Trophoblast cell (in vitro differentiated cells and primary cell): Measurements from ENCODE around the gene CRLF1.

Source experiments
- DNase-seq, 2 donors: peaks; one replicate each; pipeline ENCODE4 v3.0.0-alpha.2; 2016
- H2AFZ ChIP-seq: 2 replicates; pipeline ENCODE4 v1.6.1; 2013; ENCODE audit warnings: low read length, moderate library complexity, mild to moderate bottlenecking; ENCODE audit not compliant: insufficient read depth, poor library complexity
- H2AK5ac ChIP-seq: 2 replicates; pipeline ENCODE4 v1.6.1; 2013; ENCODE audit warnings: mild to moderate bottlenecking, low read length
- H2BK120ac ChIP-seq: 2 replicates; pipeline ENCODE4 v1.6.1; 2013; ENCODE audit warnings: low read length, mild to moderate bottlenecking, moderate library complexity; ENCODE audit not compliant: insufficient read depth, poor library complexity
- H2BK12ac ChIP-seq: 2 replicates; pipeline ENCODE4 v1.6.1; 2013; ENCODE audit warnings: mild to moderate bottlenecking, low read length, moderate library complexity
- H2BK5ac ChIP-seq: 2 replicates; pipeline ENCODE4 v1.6.1; 2013; ENCODE audit warnings: low read length, low read depth, moderate library complexity, mild to moderate bottlenecking; ENCODE audit not compliant: poor library complexity
- H3K14ac ChIP-seq: 2 replicates; pipeline ENCODE4 v1.6.1; 2013; ENCODE audit warnings: mild to moderate bottlenecking, low read length
- H3K18ac ChIP-seq: 2 replicates; pipeline ENCODE4 v1.6.1; 2013; ENCODE audit warnings: mild to moderate bottlenecking, low read length
- H3K23ac ChIP-seq: 2 replicates; pipeline ENCODE4 v1.6.1; 2013; ENCODE audit warnings: low read length
- H3K27ac ChIP-seq: 2 replicates; pipeline ENCODE4 v1.5.1; 2013; ENCODE audit warnings: low read depth, mild to moderate bottlenecking, inconsistent platforms, low read length, moderate library complexity
- H3K27me3 ChIP-seq: 2 replicates; pipeline ENCODE4 v1.6.1; 2013; ENCODE audit warnings: inconsistent platforms, mild to moderate bottlenecking, low read length, moderate library complexity; ENCODE audit not compliant: insufficient read depth
- H3K36me3 ChIP-seq, 2 experiments: 1 replicate in 1 of 2; 2 replicates in 1 of 2; pipeline ENCODE4 v1.6.1; 2013; ENCODE audit warnings: low read length in 2 of 2, mild to moderate bottlenecking in 2 of 2, moderate library complexity in 1 of 2; ENCODE audit not compliant: insufficient read depth in 2 of 2, control insufficient read depth in 1 of 2
- H3K4ac ChIP-seq: 2 replicates; pipeline ENCODE4 v1.6.1; 2013; ENCODE audit warnings: low read depth, mild to moderate bottlenecking, low read length, moderate library complexity
- H3K4me1 ChIP-seq, 2 experiments: 1 replicate in 1 of 2; 2 replicates in 1 of 2; pipeline ENCODE4 v1.6.1; 2013; ENCODE audit warnings: low read length in 2 of 2, mild to moderate bottlenecking in 2 of 2, moderate library complexity in 1 of 2; ENCODE audit not compliant: insufficient read depth in 2 of 2, control insufficient read depth in 1 of 2
- H3K4me2 ChIP-seq: 2 replicates; pipeline ENCODE4 v1.6.1; 2013; ENCODE audit warnings: inconsistent platforms, mild to moderate bottlenecking, low read length, moderate library complexity
- H3K4me3 ChIP-seq: 2 replicates; pipeline ENCODE4 v1.5.1; 2013; ENCODE audit warnings: mild to moderate bottlenecking, low read depth, low read length, inconsistent platforms
- H3K79me1 ChIP-seq: one replicate; pipeline ENCODE4 v1.6.1; 2013; ENCODE audit warnings: low read length
- H3K79me2 ChIP-seq: 2 replicates; pipeline ENCODE4 v1.6.1; 2013; ENCODE audit warnings: low read length, mild to moderate bottlenecking; ENCODE audit not compliant: control insufficient read depth, insufficient read depth, poor library complexity
- H3K9ac ChIP-seq: 2 replicates; pipeline ENCODE4 v1.6.1; 2013; ENCODE audit warnings: mild to moderate bottlenecking, low read length
- H3K9me3 ChIP-seq: 2 replicates; pipeline ENCODE4 v1.6.1; 2013; ENCODE audit warnings: low read depth, mild to moderate bottlenecking, control low read depth, inconsistent platforms, low read length; ENCODE audit not compliant: insufficient read depth
- H4K12ac ChIP-seq: 2 replicates; pipeline ENCODE4 v1.6.1; 2013; ENCODE audit warnings: low read depth, mild to moderate bottlenecking, low read length, moderate library complexity
- H4K8ac ChIP-seq: 2 replicates; pipeline ENCODE4 v1.6.1; 2013; ENCODE audit warnings: low read depth, mild to moderate bottlenecking, low read length, moderate library complexity
- H4K91ac ChIP-seq: one replicate; pipeline ENCODE4 v1.6.1; 2013; ENCODE audit warnings: low read depth, mild to moderate bottlenecking, low read length, moderate library complexity
- WGBS: extraction: QIAGEN DNeasy Blood & Tissue Kit; methylation state at CpG from one replicate; pipeline ENCODE4 v1.1.7; 2013; ENCODE audit warnings: missing lambda C conversion rate; ENCODE audit not compliant: insufficient read length, insufficient coverage; ENCODE audit errors: extremely low coverage; 5-methylcytosine and 5-hydroxymethylcytosine counted together

Gene CRLF1

DNA sequence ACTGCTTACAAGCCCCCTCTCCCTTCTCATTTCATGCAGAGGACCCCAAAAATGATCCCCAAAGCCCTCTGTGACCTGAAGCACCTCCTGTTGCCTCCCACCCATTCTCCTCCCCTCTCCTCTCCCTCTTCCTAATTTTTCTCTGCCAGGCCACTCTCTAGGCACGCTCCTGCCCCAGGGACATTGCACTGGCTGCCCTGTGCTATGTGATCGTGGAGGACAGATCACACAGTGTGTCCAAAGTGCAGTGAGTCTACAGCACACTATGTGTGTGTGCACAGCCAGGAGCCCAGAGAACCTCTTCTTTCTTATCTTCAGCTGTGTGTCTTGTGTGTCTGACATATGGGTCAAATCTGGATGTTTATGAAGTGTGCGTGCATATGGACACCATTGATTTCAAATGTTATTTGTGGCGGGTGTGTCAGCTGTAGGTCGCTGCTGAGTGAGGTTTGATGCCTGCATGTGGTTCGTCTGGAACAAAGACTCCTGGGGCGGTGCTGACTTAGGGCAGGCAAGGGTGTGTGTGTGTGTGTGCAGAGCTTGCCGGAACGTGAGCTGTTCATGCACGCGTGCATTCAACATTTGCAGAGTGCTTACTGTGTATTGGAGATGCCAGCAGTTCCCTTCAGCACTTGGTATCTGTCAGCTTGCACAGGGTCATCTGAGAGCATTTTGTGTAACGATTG is 28.2 kb upstream of the CRLF1 start:
- WGBS = no CpG with 5 or more reads among the region's 12 CpGs
- no peak overlapping the region for H3K4ac ChIP-seq
- H3K79me1 ChIP-seq = peaks cover 3% of the 10 kb centered on the region
- no peak overlapping the region for H2BK5ac ChIP-seq
- no peak for DNase-seq
- no peak overlapping the region for H2AFZ ChIP-seq
- H4K8ac ChIP-seq = no peak overlapping the region
- H3K9me3 ChIP-seq = peaks cover 1% of the 10 kb centered on the region
- H2BK120ac ChIP-seq = no peak overlapping the region
- H3K14ac ChIP-seq = no peak overlapping the region
- no peak overlapping the region for H3K23ac ChIP-seq
- H3K9ac ChIP-seq = no peak overlapping the region
- H3K36me3 ChIP-seq = no peaks in the 10 kb centered on the region
- H4K12ac ChIP-seq = no peak overlapping the region
- no peak overlapping the region for H4K91ac ChIP-seq
- no peak overlapping the region for H2AK5ac ChIP-seq
- H3K4me1 ChIP-seq = peaks cover 8% of the 10 kb centered on the region in 2 experiments
- H3K79me2 ChIP-seq = peaks cover 3% of the 10 kb centered on the region
- no peak overlapping the region for H3K18ac ChIP-seq
- no peak overlapping the region for H3K27ac ChIP-seq
- H3K4me3 ChIP-seq = no peak overlapping the region
- H2BK12ac ChIP-seq = no peak overlapping the region
- no peaks in the 10 kb centered on the region for H3K27me3 ChIP-seq
- H3K4me2 ChIP-seq = no peak overlapping the region

DNA sequence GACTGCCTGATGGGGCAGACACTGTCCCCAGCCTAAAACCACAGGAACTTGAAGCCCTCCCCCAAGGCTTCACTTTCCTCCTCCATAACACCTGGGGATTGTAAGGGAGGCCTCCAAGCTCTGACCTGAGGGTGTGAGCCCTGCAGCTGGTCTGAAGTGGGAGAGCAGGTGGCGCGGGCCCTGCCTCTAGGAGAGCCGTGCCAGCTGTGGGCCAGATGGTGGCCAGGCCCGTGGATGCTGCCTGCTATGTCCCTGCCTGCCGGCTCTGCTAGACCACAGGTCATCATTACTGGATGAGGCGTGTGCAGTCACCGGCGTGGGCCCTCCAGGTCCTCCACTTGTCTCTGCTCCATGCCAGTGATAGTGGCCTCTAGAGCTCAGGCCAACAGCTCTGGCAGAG is 26.7 kb upstream of the CRLF1 start:
- no peaks in the 10 kb centered on the region for H3K36me3 ChIP-seq
- H2AK5ac ChIP-seq = no peak overlapping the region
- no peak for DNase-seq
- H2AFZ ChIP-seq = no peak overlapping the region
- no peak overlapping the region for H4K8ac ChIP-seq
- no peak overlapping the region for H3K4me2 ChIP-seq
- H2BK120ac ChIP-seq = no peak overlapping the region
- H3K18ac ChIP-seq = no peak overlapping the region
- peaks cover 8% of the 10 kb centered on the region in 2 experiments for H3K4me1 ChIP-seq
- no peak overlapping the region for H3K9ac ChIP-seq
- H4K12ac ChIP-seq = no peak overlapping the region
- H3K23ac ChIP-seq = no peak overlapping the region
- H3K9me3 ChIP-seq = peaks cover 4% of the 10 kb centered on the region
- H2BK5ac ChIP-seq = no peak overlapping the region
- H3K4ac ChIP-seq = no peak overlapping the region
- no CpG with 5 or more reads among the region's 8 CpGs for WGBS
- no peak overlapping the region for H3K14ac ChIP-seq
- H4K91ac ChIP-seq = no peak overlapping the region
- H3K79me1 ChIP-seq = peaks cover 3% of the 10 kb centered on the region
- H3K79me2 ChIP-seq = peaks cover 3% of the 10 kb centered on the region
- H2BK12ac ChIP-seq = no peak overlapping the region
- H3K4me3 ChIP-seq = no peak overlapping the region
- no peaks in the 10 kb centered on the region for H3K27me3 ChIP-seq
- no peak overlapping the region for H3K27ac ChIP-seq

GRCh38 chr19:18629166-18630088 is 22.8 kb upstream of the CRLF1 start:
- Histone ChIP-seq H3K18ac (no peak overlapping the region), H3K27me3 (no peaks in the 10 kb centered on the region)

GRCh38 chr19:18626906-18627305 is 20.3 kb upstream of the CRLF1 start:
- Histone ChIP-seq H3K4ac (no peak overlapping the region), H3K36me3 (no peaks in the 10 kb centered on the region), H3K4me2 (no peak overlapping the region), H4K12ac (no peak overlapping the region), H4K8ac (no peak overlapping the region), H4K91ac (no peak overlapping the region), H3K79me2 (no peaks in the 10 kb centered on the region), H2AFZ (no peak overlapping the region), H3K18ac (no peak overlapping the region), H3K79me1 (no peaks in the 10 kb centered on the region), H2BK12ac (no peak overlapping the region), H3K9ac (no peak overlapping the region), H3K9me3 (peaks cover 7% of the 10 kb centered on the region), H2BK120ac (no peak overlapping the region), H3K27ac (no peak overlapping the region), H3K23ac (no peak overlapping the region), H2AK5ac (no peak overlapping the region), H3K4me3 (no peak overlapping the region), H3K4me1 (no peaks in the 10 kb centered on the region), H3K14ac (no peak overlapping the region), H2BK5ac (no peak overlapping the region), H3K27me3 (peaks cover 3% of the 10 kb centered on the region)
- DNase-seq = no peak
- no CpG with 5 or more reads among the region's 2 CpGs for WGBS

More at GRCh38 chr19:18629166-18630088, 22.8 kb upstream of the CRLF1 start:
- Histone ChIP-seq H2BK12ac (no peak overlapping the region), H4K12ac (no peak overlapping the region), H3K9me3 (peaks cover 3% of the 10 kb centered on the region), H4K91ac (no peak overlapping the region), H3K4me3 (no peak overlapping the region), H2BK120ac (no peak overlapping the region), H3K9ac (no peak overlapping the region), H4K8ac (no peak overlapping the region), H3K23ac (no peak overlapping the region), H3K14ac (no peak overlapping the region), H3K79me2 (no peaks in the 10 kb centered on the region), H3K79me1 (no peaks in the 10 kb centered on the region), H3K36me3 (no peaks in the 10 kb centered on the region), H2BK5ac (no peak overlapping the region), H2AK5ac (no peak overlapping the region), H3K4me1 (no peaks in the 10 kb centered on the region), H3K4ac (no peak overlapping the region), H3K4me2 (no peak overlapping the region), H2AFZ (no peak overlapping the region), H3K27ac (no peak overlapping the region)
- DNase-seq = no peak
- WGBS = no CpG with 5 or more reads among the region's 15 CpGs
